ENCODE results near the gene OR2W1. TPM values are rescaled to one million over a fixed set of nuclear protein-coding genes. Genes with fewer than 3 reads are reported as not detected.

OR2W1 gene, protein sequence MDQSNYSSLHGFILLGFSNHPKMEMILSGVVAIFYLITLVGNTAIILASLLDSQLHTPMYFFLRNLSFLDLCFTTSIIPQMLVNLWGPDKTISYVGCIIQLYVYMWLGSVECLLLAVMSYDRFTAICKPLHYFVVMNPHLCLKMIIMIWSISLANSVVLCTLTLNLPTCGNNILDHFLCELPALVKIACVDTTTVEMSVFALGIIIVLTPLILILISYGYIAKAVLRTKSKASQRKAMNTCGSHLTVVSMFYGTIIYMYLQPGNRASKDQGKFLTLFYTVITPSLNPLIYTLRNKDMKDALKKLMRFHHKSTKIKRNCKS
- polyA plus RNA-seq (2012; ENCODE audit: missing spikeins), result not detected

DNA sequence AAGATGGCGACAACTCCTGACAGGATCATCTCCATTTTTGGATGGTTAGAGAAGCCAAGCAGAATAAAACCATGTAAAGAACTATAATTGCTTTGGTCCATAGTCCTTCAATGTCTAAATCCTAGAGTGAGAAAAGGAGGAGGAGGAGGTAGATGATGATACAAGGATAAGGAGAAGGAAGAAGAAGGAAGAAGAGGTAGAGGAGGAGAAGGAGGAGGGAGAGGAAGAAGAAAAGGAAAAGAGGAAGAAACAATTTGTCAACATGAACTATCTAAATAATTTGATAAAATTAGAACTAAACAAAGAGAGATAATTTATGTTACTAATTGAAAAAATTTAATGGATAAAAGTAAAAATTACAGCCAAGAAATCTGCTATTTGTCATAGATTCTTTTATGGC is at the start of gene OR2W1:
TSS of gene OR2W1 (minus strand) at position 101 of the 400 bp plus-strand sequence. CDS start at position 101, 0 bp downstream.
- FAIRE-seq (no peak), DNase-seq (ENCODE audit: insufficient read length) (no peak)
- TF ChIP-seq POLR2AphosphoS5 (IDR thresholded peaks at IDR 0.05; ENCODE audit: low read depth, low read length) (no peak), POLR2A (IDR thresholded peaks at IDR 0.05; ENCODE audit: low read depth, low read length) (no peak), TAF1 (IDR thresholded peaks at IDR 0.05; ENCODE audit: borderline replicate concordance, low read depth, low read length) (no peak)

DNA sequence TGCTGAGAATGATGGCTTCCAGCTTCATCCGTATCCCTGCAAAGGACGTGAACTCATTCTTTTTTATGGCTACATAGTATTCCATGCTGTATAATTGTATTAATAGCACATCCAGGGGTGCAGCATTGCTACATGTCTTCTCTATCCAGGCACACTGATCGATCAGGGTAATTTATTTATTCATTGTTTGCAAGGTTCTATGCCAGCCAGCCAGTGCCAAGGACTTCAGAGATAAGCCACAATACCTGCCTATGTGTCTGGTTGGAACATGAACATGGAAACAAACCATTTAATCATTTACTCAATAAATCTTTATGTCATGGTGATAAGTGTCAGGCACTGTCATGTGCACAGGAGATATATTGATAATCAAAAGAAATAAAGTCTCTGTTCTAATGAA is 48.0 kb upstream of the OR2W1 start:
- FAIRE-seq (no peak), DNase-seq (ENCODE audit: insufficient read length) (no peak)

DNA sequence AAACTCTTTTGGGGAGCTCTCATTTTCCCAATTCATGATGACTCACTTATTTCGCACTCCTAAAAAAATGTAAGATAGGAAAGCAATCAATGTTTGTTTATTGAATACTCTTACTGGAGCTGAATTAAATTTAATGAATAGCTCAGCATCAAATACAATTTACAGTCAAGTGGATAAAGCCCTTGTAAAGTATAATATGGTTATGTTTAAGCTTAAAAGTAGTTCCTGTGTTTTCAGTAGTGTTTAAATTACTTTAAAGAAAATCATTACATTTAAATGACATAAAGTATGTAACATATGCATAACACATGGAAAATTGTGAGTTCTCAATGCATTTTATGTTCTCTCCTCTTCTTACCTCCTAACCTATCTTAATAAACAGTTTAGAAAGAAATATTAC is 42.2 kb upstream of the OR2W1 start, which contains the start of gene OR2B3:
TSS of gene OR2B3 (minus strand) at position 101 of the 400 bp plus-strand sequence. CDS start at position 36, 65 bp downstream.
- no peak for DNase-seq (ENCODE audit: insufficient read length)
- no peak for FAIRE-seq
- TF ChIP-seq POLR2AphosphoS5 (IDR thresholded peaks at IDR 0.05; ENCODE audit: low read depth, low read length) (no peak), TAF1 (IDR thresholded peaks at IDR 0.05; ENCODE audit: borderline replicate concordance, low read depth, low read length) (no peak), POLR2A (IDR thresholded peaks at IDR 0.05; ENCODE audit: low read depth, low read length) (no peak)

More for the DNA sequence above, 48.0 kb upstream of the OR2W1 start:
- no peak for TF ChIP-seq TAF1 (IDR thresholded peaks at IDR 0.05; ENCODE audit: borderline replicate concordance, low read depth, low read length)
- no peak for TF ChIP-seq POLR2A (IDR thresholded peaks at IDR 0.05; ENCODE audit: low read depth, low read length)
- TF ChIP-seq POLR2AphosphoS5 (IDR thresholded peaks at IDR 0.05; ENCODE audit: low read depth, low read length), result no peak

DNA sequence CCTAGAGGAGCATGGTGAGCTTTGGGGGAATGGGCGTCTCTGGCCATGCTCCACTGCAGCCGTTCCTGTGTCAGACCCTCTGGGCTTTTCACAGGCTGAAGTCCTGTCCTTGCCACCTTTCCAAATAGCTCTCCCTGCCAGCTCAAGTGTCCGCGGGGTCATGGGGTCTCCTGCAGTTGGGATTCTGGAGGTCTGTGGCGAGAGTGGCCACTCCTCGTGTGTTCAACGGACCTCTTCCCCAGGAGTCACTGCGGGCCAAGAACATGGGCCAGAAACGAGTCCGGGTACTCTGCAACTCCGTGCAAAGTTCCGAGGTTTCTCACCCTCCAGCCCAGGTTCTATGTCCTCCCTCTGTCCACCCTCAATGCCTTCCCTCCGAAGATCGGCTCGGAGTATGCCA is 37.5 kb upstream of the OR2W1 start:
- DNase-seq (ENCODE audit: insufficient read length), result no peak

DNA sequence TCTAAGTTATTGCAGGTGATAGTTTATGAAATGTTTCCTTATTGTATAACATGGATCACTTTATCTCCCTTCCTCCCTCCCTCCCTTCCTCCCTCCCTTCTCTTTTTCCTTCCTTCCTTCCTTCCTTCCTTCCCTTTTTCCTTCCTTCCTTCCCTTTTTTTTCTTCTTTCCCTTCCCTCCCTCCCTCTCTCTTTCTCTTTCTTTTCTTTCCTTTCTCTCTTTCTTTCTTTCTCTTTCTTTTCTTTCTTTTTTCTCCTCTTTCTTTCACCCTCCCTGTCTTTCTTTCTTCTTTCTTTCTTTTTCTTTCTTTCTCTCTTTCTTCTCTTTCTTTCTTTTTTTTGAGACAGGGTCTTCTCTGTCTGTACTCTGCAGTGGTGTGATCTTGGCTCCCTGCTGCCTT is 36.3 kb upstream of the OR2W1 start:
- TF ChIP-seq POLR2A (IDR thresholded peaks at IDR 0.05; ENCODE audit: low read depth, low read length) (no peak), POLR2AphosphoS5 (IDR thresholded peaks at IDR 0.05; ENCODE audit: low read depth, low read length) (no peak), TAF1 (IDR thresholded peaks at IDR 0.05; ENCODE audit: borderline replicate concordance, low read depth, low read length) (no peak)
- FAIRE-seq (no peak), DNase-seq (ENCODE audit: insufficient read length) (no peak)

More for the DNA sequence above, 37.5 kb upstream of the OR2W1 start:
- FAIRE-seq, result no peak
- TF ChIP-seq TAF1 (IDR thresholded peaks at IDR 0.05; ENCODE audit: borderline replicate concordance, low read depth, low read length) (no peak), POLR2AphosphoS5 (IDR thresholded peaks at IDR 0.05; ENCODE audit: low read depth, low read length) (no peak), POLR2A (IDR thresholded peaks at IDR 0.05; ENCODE audit: low read depth, low read length) (no peak)

DNA sequence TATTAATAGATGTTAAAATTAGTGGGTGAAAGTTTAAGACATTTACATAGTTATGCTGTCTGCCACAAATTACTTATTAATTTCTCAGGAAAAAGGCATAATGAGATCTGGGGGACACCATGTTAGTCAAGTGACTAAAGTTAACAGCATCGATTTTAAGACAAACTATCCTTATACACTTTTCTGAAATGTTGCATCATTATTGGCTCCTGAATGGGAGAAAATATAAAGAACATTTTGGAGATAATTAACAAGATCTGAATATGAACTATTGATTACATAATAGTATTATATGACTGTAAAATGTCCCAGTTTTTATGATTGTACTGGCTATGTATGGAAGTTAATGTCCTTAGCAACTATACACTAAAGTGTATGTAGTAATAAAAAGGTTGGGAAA is 34.2 kb upstream of the OR2W1 start:
- no peak for FAIRE-seq
- no peak for DNase-seq (ENCODE audit: insufficient read length)
- TF ChIP-seq POLR2AphosphoS5 (IDR thresholded peaks at IDR 0.05; ENCODE audit: low read depth, low read length) (no peak), TAF1 (IDR thresholded peaks at IDR 0.05; ENCODE audit: borderline replicate concordance, low read depth, low read length) (no peak), POLR2A (IDR thresholded peaks at IDR 0.05; ENCODE audit: low read depth, low read length) (no peak)

DNA sequence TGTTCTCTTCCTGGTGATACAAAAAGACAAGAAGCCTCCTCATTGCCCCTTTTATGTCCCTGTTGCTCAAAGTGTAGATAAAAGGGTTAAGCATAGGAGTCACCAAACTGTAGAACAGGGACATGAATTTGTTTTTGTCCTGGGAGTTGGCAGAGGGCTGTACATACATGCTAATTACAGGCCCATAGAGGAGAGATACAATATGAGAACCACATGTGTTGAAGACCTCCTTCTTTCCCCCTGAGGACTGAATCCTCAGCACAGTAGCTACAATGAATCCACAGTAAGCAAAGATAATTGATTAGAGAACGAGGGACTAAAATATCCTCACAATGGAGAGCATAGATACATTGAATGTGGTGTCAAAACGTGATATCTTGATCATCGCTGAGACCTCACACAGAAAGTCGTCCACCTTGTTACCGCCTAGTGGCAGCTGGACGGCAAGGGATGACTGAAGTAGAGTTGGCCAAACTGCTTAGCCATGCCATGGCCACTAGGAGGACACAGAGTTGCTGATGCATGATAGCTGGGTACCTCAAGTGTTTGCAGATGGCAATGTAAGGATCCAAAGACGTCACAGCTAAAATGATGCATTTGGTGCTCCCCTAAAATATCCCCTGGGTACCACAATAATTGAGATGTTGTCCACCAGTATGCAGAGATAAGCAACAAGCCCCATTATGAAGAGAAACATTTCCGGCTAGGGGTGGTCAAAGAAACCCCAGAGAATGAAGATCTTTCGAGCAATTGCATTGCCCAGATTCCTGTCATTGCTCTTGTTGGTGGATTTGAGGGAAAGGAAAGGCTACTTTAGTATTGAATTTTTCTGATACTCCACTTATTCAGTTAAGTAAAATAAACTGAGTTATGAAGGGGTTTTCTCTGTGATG is 27.1 kb upstream of the OR2W1 start:
- no peak for TF ChIP-seq POLR2AphosphoS5 (IDR thresholded peaks at IDR 0.05; ENCODE audit: low read depth, low read length)
- TF ChIP-seq TAF1 (IDR thresholded peaks at IDR 0.05; ENCODE audit: borderline replicate concordance, low read depth, low read length), result no peak
- no peak for TF ChIP-seq POLR2A (IDR thresholded peaks at IDR 0.05; ENCODE audit: low read depth, low read length)
- FAIRE-seq (peak; percentile 71), DNase-seq (ENCODE audit: insufficient read length) (no peak)

DNA sequence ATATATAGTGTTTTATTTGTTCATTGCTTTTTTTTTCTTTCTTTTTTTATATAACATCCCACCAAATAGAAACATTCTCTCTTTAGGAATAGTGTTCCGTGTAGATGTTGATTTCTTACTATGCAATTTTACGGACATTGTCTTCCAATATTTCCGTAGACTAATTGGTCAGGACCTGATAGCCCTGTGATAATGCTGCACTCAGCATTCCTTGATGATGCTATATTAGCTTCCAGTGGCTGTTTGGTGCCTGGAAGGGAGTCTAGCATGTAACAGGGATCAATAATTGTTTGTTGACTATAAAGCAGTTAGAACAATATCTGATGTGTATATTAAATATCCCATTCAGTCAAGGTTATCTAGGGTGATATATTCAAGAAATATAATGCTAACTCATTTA is 6.7 kb upstream of the OR2W1 start:
- TF ChIP-seq TAF1 (IDR thresholded peaks at IDR 0.05; ENCODE audit: borderline replicate concordance, low read depth, low read length) (no peak), POLR2AphosphoS5 (IDR thresholded peaks at IDR 0.05; ENCODE audit: low read depth, low read length) (no peak), POLR2A (IDR thresholded peaks at IDR 0.05; ENCODE audit: low read depth, low read length) (no peak)
- DNase-seq (ENCODE audit: insufficient read length), result no peak
- no peak for FAIRE-seq

DNA sequence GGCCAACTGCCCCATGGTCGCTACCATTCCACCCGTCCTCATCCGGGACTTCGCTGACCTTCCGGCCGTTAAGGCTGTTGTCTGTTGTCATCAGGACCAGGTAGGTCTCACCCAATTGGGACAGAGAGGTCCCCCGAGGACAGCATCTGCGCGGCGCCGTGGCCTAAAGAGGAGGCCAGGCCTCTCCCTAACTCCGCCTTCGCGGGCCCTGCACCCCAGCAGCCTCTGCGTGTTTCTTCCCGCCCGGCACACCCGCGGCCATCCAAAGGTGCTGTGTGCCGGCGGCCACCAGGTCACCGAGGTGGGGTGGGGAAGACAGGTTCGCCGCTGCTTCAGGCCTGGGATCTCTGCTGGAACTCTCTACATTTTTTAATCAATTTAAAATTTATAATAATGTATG is 9.0 kb downstream of the OR2W1 start:
- FAIRE-seq (no peak), DNase-seq (ENCODE audit: insufficient read length) (no peak)
- TF ChIP-seq POLR2A (IDR thresholded peaks at IDR 0.05; ENCODE audit: low read depth, low read length) (no peak), POLR2AphosphoS5 (IDR thresholded peaks at IDR 0.05; ENCODE audit: low read depth, low read length) (no peak), TAF1 (IDR thresholded peaks at IDR 0.05; ENCODE audit: borderline replicate concordance, low read depth, low read length) (no peak)

DNA sequence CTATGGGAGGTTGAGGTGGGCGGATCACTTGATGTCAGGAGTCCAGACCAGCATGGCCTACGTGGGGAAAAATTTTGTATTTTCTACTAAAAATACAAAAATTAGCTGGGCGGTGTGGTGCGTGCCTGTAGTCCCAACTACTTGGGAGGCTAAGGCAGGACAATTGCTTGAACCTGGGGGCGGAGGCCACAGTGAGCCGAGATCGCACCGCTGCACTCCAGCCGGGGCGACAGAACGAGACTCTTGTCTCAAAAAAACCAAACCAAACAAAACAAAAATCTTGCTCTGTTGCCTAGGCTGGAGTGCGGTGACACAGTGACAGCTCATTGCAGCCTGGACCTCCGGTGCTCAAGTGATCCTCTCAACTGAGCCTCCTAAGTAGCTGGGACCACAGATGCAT is 16.2 kb downstream of the OR2W1 start:
- TF ChIP-seq POLR2AphosphoS5 (IDR thresholded peaks at IDR 0.05; ENCODE audit: low read depth, low read length) (no peak), TAF1 (IDR thresholded peaks at IDR 0.05; ENCODE audit: borderline replicate concordance, low read depth, low read length) (no peak), POLR2A (IDR thresholded peaks at IDR 0.05; ENCODE audit: low read depth, low read length) (no peak)
- FAIRE-seq (no peak), DNase-seq (ENCODE audit: insufficient read length) (no peak)

DNA sequence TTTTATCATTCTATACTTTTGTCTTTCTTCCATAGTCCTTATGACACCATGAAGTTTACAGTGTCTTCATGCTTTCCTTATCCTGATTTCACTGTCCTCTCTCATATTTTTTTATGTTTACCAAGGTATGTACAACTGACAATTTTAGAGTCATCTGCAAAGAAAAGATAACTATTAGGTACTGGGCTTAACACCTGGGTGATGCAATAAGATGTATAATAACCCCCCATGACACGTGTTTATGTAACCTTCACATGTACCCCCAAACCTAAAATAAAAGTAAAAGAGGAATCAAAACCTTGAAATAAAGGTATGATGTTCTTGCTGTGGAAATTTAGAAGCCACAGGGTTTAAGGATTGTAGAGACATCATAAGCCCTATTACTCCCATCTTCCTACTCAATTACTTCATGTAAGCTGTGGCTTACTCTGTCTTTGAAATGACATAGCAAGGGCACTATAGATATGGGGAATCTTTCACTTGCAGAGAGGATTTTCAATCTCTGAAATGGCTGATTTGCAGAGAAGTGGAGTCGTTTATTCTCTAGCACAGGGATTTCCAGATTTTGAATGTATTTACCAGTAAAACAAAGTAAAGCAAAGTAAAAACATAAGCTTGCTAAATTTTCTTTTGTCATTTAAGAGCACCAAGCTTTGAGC is 18.9 kb downstream of the OR2W1 start:
- TF ChIP-seq POLR2A (IDR thresholded peaks at IDR 0.05; ENCODE audit: low read depth, low read length) (no peak), TAF1 (IDR thresholded peaks at IDR 0.05; ENCODE audit: borderline replicate concordance, low read depth, low read length) (no peak), POLR2AphosphoS5 (IDR thresholded peaks at IDR 0.05; ENCODE audit: low read depth, low read length) (no peak)
- DNase-seq (ENCODE audit: insufficient read length) (no peak), FAIRE-seq (no peak)

Data from GM12892 (cell line).